K562 (cell line): ENCODE measurements around the gene SLC27A6. TPM values are rescaled to one million over a fixed set of nuclear protein-coding genes. Genes with fewer than 3 reads are reported as not detected.

Source experiments
- ATAC-seq: fragments of 200-7000 bp; cut with Tn5 transposase; 3 replicates; pipeline ENCODE4 v1.9.1; 2020; ENCODE audit warnings: moderate library complexity
- BruUV-seq: library from RNA; stranded (reverse); fragments of 400-500 nt; replicated peaks from 2 replicates; lab custom pipeline; 2021; lab: Mats Ljungman, UMichigan
- CTCF ChIA-PET: fragments of 300-600 bp; formaldehyde crosslinking; extraction: SDS; loops from one replicate; lab custom pipeline; 2021; ENCODE audit warnings: low intra/inter-chr PET ratio; lab: Yijun Ruan, JAX
- POLR2A ChIA-PET: fragments of 300-600, 350-650 bp; sonication (Branson Sonifier 250); formaldehyde crosslinking; extraction: SDS; loops from one replicate; lab custom pipeline; 2021; ENCODE audit warnings: antibody characterized with exemption, inconsistent platforms; lab: Yijun Ruan, JAX
- DNase-seq, 4 experiments: peaks; one replicate each; pipeline versions ENCODE4 v3.0.0 to v3.0.0-alpha.2; 2011 to 2018; ENCODE audit warnings: low spot score in 3 of 4, mixed read lengths in 3 of 4; ENCODE audit errors: extremely low read depth in 1 of 4
- FAIRE-seq: peaks from 2 replicates; lab custom pipeline; 2011; peaks lifted over from hg19 to GRCh38; lab: Jason Lieb, UNC
- H2AFZ ChIP-seq: 2 replicates; pipeline ENCODE4 v1.6.0; 2011; ENCODE audit warnings: low read depth, low read length, control low read depth, inconsistent platforms
- H3K27ac ChIP-seq: fragments of 200-600 bp; 3 replicates; pipeline ENCODE4 v1.8.0; 2011; ENCODE audit warnings: low read depth, mild to moderate bottlenecking, control low read depth, inconsistent platforms, low read length, moderate library complexity, mixed read lengths; ENCODE audit errors: extremely low read depth
- H3K27me3 ChIP-seq, 2 experiments: fragments of 300-600 bp in 1 of 2; 2 replicates in 1 of 2; 3 replicates in 1 of 2; pipeline versions ENCODE4 v1.6.0 to v1.8.0; 2011; ENCODE audit warnings: inconsistent platforms in 2 of 2, low read length in 2 of 2, mild to moderate bottlenecking in 1 of 2, mixed read lengths in 1 of 2, moderate library complexity in 1 of 2; ENCODE audit not compliant: control insufficient read depth in 2 of 2, insufficient read depth in 2 of 2
- H3K36me3 ChIP-seq: fragments of 300-600 bp; 3 replicates; pipeline ENCODE4 v1.8.0; 2011; ENCODE audit warnings: mild to moderate bottlenecking, low read length, inconsistent platforms; ENCODE audit not compliant: control insufficient read depth, insufficient read depth
- H3K4me1 ChIP-seq, 2 experiments: fragments of 200-600 bp in 1 of 2; replicated peaks in 1 of 2; 2 replicates in 1 of 2; 3 replicates in 1 of 2; pipeline versions ENCODE4 v1.5.1 to v1.8.0; 2011; ENCODE audit warnings: inconsistent platforms in 2 of 2, low read length in 2 of 2, mild to moderate bottlenecking in 1 of 2, mixed read lengths in 1 of 2, moderate library complexity in 1 of 2; ENCODE audit not compliant: control insufficient read depth in 2 of 2, insufficient read depth in 2 of 2
- H3K4me2 ChIP-seq: 2 replicates; pipeline ENCODE4 v1.6.1; 2011; ENCODE audit warnings: low read length, control low read depth, inconsistent platforms, mixed read lengths; ENCODE audit not compliant: insufficient read depth
- H3K4me3 ChIP-seq: fragments of 200-600 bp; sonication (generic), shearing (Covaris generic); 2 replicates; pipeline ENCODE4 v1.5.1; 2016; ENCODE audit warnings: control low read depth, inconsistent platforms
- H3K79me2 ChIP-seq: fragments of 200-600 bp; 3 replicates; pipeline ENCODE4 v1.8.0; 2011; ENCODE audit warnings: low read length, inconsistent platforms; ENCODE audit not compliant: control insufficient read depth, insufficient read depth
- H3K9ac ChIP-seq, 2 experiments: 2 replicates each; pipeline versions ENCODE4 v1.6.0 to v1.6.1; 2011; ENCODE audit warnings: low read depth in 2 of 2, low read length in 2 of 2, control low read depth in 1 of 2, inconsistent platforms in 1 of 2, mild to moderate bottlenecking in 1 of 2, mixed read lengths in 1 of 2; ENCODE audit not compliant: insufficient read depth in 1 of 2
- H3K9me1 ChIP-seq: one replicate; pipeline ENCODE4 v1.6.0; 2011; ENCODE audit warnings: inconsistent platforms, mild to moderate bottlenecking, low read length, moderate library complexity; ENCODE audit not compliant: control insufficient read depth, insufficient read depth
- H3K9me3 ChIP-seq: replicated peaks from 2 replicates; pipeline ENCODE4 v1.5.1; 2011; ENCODE audit warnings: low read depth, low read length, inconsistent platforms; ENCODE audit not compliant: control insufficient read depth, insufficient read depth
- H4K20me1 ChIP-seq: replicated peaks from 2 replicates; pipeline ENCODE4 v1.6.1; 2011; ENCODE audit warnings: low read length, inconsistent platforms, mixed read lengths; ENCODE audit not compliant: control insufficient read depth, insufficient read depth
- BRD4 ChIP-seq: fragments of 200-600 bp; sonication (generic); IDR thresholded peaks from 2 replicates; pipeline ENCODE4 v1.6.1; 2017; ENCODE audit warnings: inconsistent platforms
- CCAR2 ChIP-seq: fragments of 200-400 bp; formaldehyde crosslinking; IDR thresholded peaks from 2 replicates; pipeline ENCODE4 v1.6.1; 2017; ENCODE audit warnings: mild to moderate bottlenecking, low read depth, low read length
- ELF2 ChIP-seq: fragments of 250-450 bp; sonication (Bioruptor Pico); IDR thresholded peaks from 2 replicates; pipeline ENCODE4 v1.5.0; 2021; ENCODE audit warnings: mild to moderate bottlenecking
- ETV1 ChIP-seq: fragments of 450-650 bp; conservative IDR thresholded peaks from 2 replicates; pipeline ENCODE4 v1.6.1; 2016; ENCODE audit warnings: missing genetic modification characterization, control low read depth, low read depth, missing compliant biosample characterization
- HMG20B ChIP-seq: fragments of 250-450 bp; sonication (Bioruptor Pico); IDR thresholded peaks from 2 replicates; pipeline ENCODE4 v1.5.0; 2021; ENCODE audit warnings: mild to moderate bottlenecking
- NR1H2 ChIP-seq: sonication (generic); formaldehyde crosslinking; IDR thresholded peaks from 2 replicates; pipeline ENCODE4 v1.4.0; 2020; ENCODE audit warnings: mild to moderate bottlenecking, missing genetic modification reagents
- TSC22D4 ChIP-seq: fragments of 450-650 bp; IDR thresholded peaks from 2 replicates; pipeline ENCODE4 v1.6.1; 2016; ENCODE audit warnings: missing genetic modification characterization, missing biosample characterization, control low read depth
- ZBTB17 ChIP-seq: fragments of 450-650 bp; formaldehyde crosslinking; IDR thresholded peaks from 2 replicates; pipeline ENCODE4 v1.4.0; 2020; ENCODE audit warnings: mild to moderate bottlenecking
- ZNF12 ChIP-seq: sonication (generic); formaldehyde crosslinking; IDR thresholded peaks from 2 replicates; pipeline ENCODE4 v1.4.0; 2020; ENCODE audit warnings: mild to moderate bottlenecking, missing genetic modification reagents
- ZNF76 ChIP-seq: fragments of 250-450 bp; sonication (Bioruptor Pico); IDR thresholded peaks from 2 replicates; pipeline ENCODE4 v1.4.0; 2020; ENCODE audit warnings: mild to moderate bottlenecking, moderate library complexity, borderline replicate concordance
- ZNF764 ChIP-seq: fragments of 250-450 bp; sonication (Bioruptor Pico); IDR thresholded peaks from 2 replicates; pipeline ENCODE4 v1.4.0; 2020; ENCODE audit warnings: low read depth, mild to moderate bottlenecking, moderate library complexity
- WGBS: fragments of 100-300 bp; shearing (Covaris generic); methylation state at CpG from one replicate; pipeline ENCODE4 v1.1.6; 2016; ENCODE audit warnings: low coverage, mixed read lengths; ENCODE audit not compliant: insufficient coverage; ENCODE audit errors: missing lambda C conversion rate; 5-methylcytosine and 5-hydroxymethylcytosine counted together
- in situ Hi-C: fragments of 300-500 bp; cut with MboI; formaldehyde crosslinking; loops from 4 replicates; pipeline ENCODE4 v1.15.0; 2018; ENCODE audit warnings: inconsistent platforms, mixed read lengths
- intact Hi-C: fragments of 100-400 bp; cut with micrococcal nuclease; formaldehyde crosslinking; loops from 2 replicates; pipeline ENCODE4 v1.14.2; 2022
- polyA plus RNA-seq, 8 experiments: library from polyadenylated mRNA; depleted of rRNA in 4 of 8; stranded (reverse) in 5 of 8; unstranded in 3 of 8; fragments of >200 nt; fragmentation: Nextera tagmentation in 2 of 8; fragmentation: Illumina TruSeq in 1 of 8; extraction: Ambion mirVana in 2 of 8; extraction: Trizol in 1 of 8; gene quantifications; 2 replicates each; pipeline versions ENCODE4 v1.2.1 to v1.2.3, GENCODE V29; 2011 to 2014; ENCODE audit warnings: inconsistent platforms in 1 of 8, missing spikeins in 1 of 8
- total RNA-seq, 7 experiments: library from RNA; depleted of rRNA in 6 of 7; stranded (reverse); fragments of >200 nt in 6 of 7; fragmentation: Illumina TruSeq in 2 of 7; extraction: Trizol in 2 of 7; gene quantifications; 2 replicates each; pipeline versions ENCODE4 v1.2.1 to v1.2.3, GENCODE V29; 2011 to 2021; ENCODE audit warnings: low replicate concordance in 1 of 7
- TF ChIP-seq, protein P1 (sequence below): sonication (generic); formaldehyde crosslinking; IDR thresholded peaks from 2 replicates; pipeline ENCODE4 v1.5.0; 2020; ENCODE audit warnings: missing genetic modification reagents
- TF ChIP-seq, protein P2 (sequence below): IDR thresholded peaks from 3 replicates; pipeline ENCODE4 v1.6.1; 2011; ENCODE audit warnings: borderline replicate concordance, mild to moderate bottlenecking; ENCODE audit not compliant: insufficient read length, insufficient read depth

Gene SLC27A6
- total and polyA plus RNA-seq, 9 of the 15 experiments (the other 6 are each of a cell fraction or from before 2014, with no cell fraction given): 0.56 to 1.9 (median 1.2) TPM

DNA sequence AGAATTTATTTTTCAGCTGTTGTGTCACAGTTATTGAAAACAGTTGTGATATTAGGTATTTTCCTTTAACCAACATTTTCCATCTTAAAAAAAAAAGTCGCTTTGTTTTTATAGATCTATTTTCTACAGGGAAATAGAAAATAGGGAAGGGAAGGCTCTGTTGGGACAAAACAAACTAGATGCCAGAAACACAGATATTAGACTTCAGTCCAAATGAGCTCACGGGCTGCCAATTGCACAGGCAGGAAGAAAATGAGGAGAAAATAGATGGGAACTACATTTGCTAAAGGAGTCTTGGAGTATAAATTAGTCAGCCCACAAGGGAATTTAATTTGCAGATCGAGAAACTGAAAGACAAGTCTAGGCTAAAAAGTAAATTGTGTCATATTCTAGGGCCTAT lies 107.8 kb downstream of the SLC27A6 start:
- intact Hi-C loops: no loop called here
- no peaks in the 10 kb centered on the region for H4K20me1 ChIP-seq
- 25% methylated on average over 3 of the region's 3 CpGs for WGBS
- no peak overlapping the region for H3K4me3 ChIP-seq
- H2AFZ ChIP-seq: peak overlapping the region; percentile 86
- CTCF ChIA-PET: no interaction called here
- no peak for TF ChIP-seq ETV1 (tag)
- TF ChIP-seq, protein P1, sequence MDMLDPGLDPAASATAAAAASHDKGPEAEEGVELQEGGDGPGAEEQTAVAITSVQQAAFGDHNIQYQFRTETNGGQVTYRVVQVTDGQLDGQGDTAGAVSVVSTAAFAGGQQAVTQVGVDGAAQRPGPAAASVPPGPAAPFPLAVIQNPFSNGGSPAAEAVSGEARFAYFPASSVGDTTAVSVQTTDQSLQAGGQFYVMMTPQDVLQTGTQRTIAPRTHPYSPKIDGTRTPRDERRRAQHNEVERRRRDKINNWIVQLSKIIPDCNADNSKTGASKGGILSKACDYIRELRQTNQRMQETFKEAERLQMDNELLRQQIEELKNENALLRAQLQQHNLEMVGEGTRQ (CRISPR knock-in tag): no peak
- TF ChIP-seq ZNF764 (CRISPR knock-in tag): no peak
- no peak for TF ChIP-seq HMG20B (CRISPR knock-in tag)
- no peak for TF ChIP-seq ZNF76 (CRISPR knock-in tag)
- TF ChIP-seq BRD4: no peak
- TF ChIP-seq ZNF12 (CRISPR knock-in tag): no peak
- TF ChIP-seq, protein P2, sequence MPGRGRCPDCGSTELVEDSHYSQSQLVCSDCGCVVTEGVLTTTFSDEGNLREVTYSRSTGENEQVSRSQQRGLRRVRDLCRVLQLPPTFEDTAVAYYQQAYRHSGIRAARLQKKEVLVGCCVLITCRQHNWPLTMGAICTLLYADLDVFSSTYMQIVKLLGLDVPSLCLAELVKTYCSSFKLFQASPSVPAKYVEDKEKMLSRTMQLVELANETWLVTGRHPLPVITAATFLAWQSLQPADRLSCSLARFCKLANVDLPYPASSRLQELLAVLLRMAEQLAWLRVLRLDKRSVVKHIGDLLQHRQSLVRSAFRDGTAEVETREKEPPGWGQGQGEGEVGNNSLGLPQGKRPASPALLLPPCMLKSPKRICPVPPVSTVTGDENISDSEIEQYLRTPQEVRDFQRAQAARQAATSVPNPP: no peak
- no peak for TF ChIP-seq ELF2 (CRISPR knock-in tag)
- no peak for TF ChIP-seq TSC22D4 (tag)
- TF ChIP-seq CCAR2: no peak
- no peak for TF ChIP-seq NR1H2
- TF ChIP-seq ZBTB17 (CRISPR knock-in tag): no peak
- no peak overlapping the region for H3K27ac ChIP-seq
- no peak overlapping the region for H3K9ac ChIP-seq
- no peak for DNase-seq
- no peaks in the 10 kb centered on the region for H3K27me3 ChIP-seq
- no TSS peak for BruUV-seq
- POLR2A ChIA-PET: interaction anchor here (0.6 to 1.0 kb wide), 4 partner anchors 10 to 1950 kb away, joined by 3 to 4 read pairs (median 3); partner anchors contain the start of gene ISOC1
- H3K36me3 ChIP-seq: no peaks in the 10 kb centered on the region
- H3K9me3 ChIP-seq: no peaks in the 10 kb centered on the region
- H3K4me2 ChIP-seq: no peak overlapping the region
- peaks cover 0 to 12% of the 10 kb centered on the region in 2 experiments; a peak in 3 of 5 replicates for H3K4me1 ChIP-seq
- in situ Hi-C loops: no loop called here
- H3K9me1 ChIP-seq: no peaks in the 10 kb centered on the region
- no peaks in the 10 kb centered on the region for H3K79me2 ChIP-seq
- FAIRE-seq: no peak
- no peak for ATAC-seq
